Endothelial cell of umbilical vein (primary cell): ENCODE results near the gene FAM76B. TPM values are rescaled to one million over a fixed set of nuclear protein-coding genes. Genes with fewer than 3 reads are reported as not detected.

Source experiments
- BruUV-seq: library from RNA; stranded (reverse); fragments of 400-500 nt; replicated peaks from 2 replicates; lab custom pipeline; 2021; lab: Mats Ljungman, UMichigan
- CTCF ChIA-PET: fragments of 300-600, 350-600 bp; sonication (Branson Sonifier 250); formaldehyde crosslinking; loops from one replicate; lab custom pipeline; 2021; ENCODE audit warnings: antibody characterized with exemption, inconsistent platforms; lab: Charles Lee
- POLR2A ChIA-PET: fragments of 300-600, 350-600 bp; sonication (Branson Sonifier 250); formaldehyde crosslinking; loops from one replicate; lab custom pipeline; 2021; ENCODE audit warnings: antibody characterized with exemption, inconsistent platforms; lab: Charles Lee
- DNase-seq: peaks from one replicate; pipeline ENCODE4 v3.0.0-alpha.2; 2011; ENCODE audit warnings: low read depth, low spot score
- FAIRE-seq: peaks from 2 replicates; lab custom pipeline; 2011; peaks lifted over from hg19 to GRCh38; lab: Jason Lieb, UNC
- H2AFZ ChIP-seq: 2 replicates; pipeline ENCODE4 v1.6.0; 2012; ENCODE audit warnings: low read depth, low read length, control low read depth, inconsistent platforms
- H3K27ac ChIP-seq: 2 replicates; pipeline ENCODE4 v1.5.1; 2011; ENCODE audit warnings: low read depth, mild to moderate bottlenecking, control low read depth, low read length, moderate library complexity; ENCODE audit not compliant: insufficient read depth
- H3K27me3 ChIP-seq, 2 experiments: 2 replicates each; pipeline versions ENCODE4 v1.6.0 to v1.6.1; 2011; ENCODE audit warnings: low read length in 2 of 2, mixed read lengths in 1 of 2; ENCODE audit not compliant: control insufficient read depth in 2 of 2, insufficient read depth in 2 of 2
- H3K36me3 ChIP-seq, 2 experiments: 2 replicates in 1 of 2; 3 replicates in 1 of 2; pipeline ENCODE4 v1.5.1; 2011; ENCODE audit warnings: low read length in 2 of 2, mild to moderate bottlenecking in 1 of 2, moderate library complexity in 1 of 2; ENCODE audit not compliant: control insufficient read depth in 2 of 2, insufficient read depth in 2 of 2; ENCODE audit errors: extremely low read depth in 1 of 2
- H3K4me1 ChIP-seq: 3 replicates; pipeline ENCODE4 v1.5.1; 2011; ENCODE audit warnings: mild to moderate bottlenecking, low read length; ENCODE audit not compliant: control insufficient read depth, insufficient read depth; ENCODE audit errors: extremely low read depth
- H3K4me2 ChIP-seq: 2 replicates; pipeline ENCODE4 v1.6.1; 2011; ENCODE audit warnings: low read length, control low read depth, mixed read lengths; ENCODE audit not compliant: insufficient read depth
- H3K4me3 ChIP-seq, 3 experiments: fragments of 200-600 bp in 1 of 3; sonication (generic), shearing (Covaris generic) in 1 of 3; replicated peaks in 1 of 3; 2 replicates each; pipeline ENCODE4 v1.5.1; 2011 to 2016; ENCODE audit warnings: control low read depth in 3 of 3, low read length in 3 of 3, mild to moderate bottlenecking in 2 of 3, inconsistent platforms in 1 of 3, low read depth in 1 of 3, moderate library complexity in 1 of 3; ENCODE audit not compliant: insufficient read depth in 1 of 3
- H3K79me2 ChIP-seq: 2 replicates; pipeline ENCODE4 v1.6.0; 2012; ENCODE audit warnings: low read length, inconsistent platforms; ENCODE audit not compliant: control insufficient read depth, insufficient read depth
- H3K9ac ChIP-seq: replicated peaks from 2 replicates; pipeline ENCODE3; 2011; ENCODE audit warnings: low read length, control low read depth; ENCODE audit not compliant: insufficient read depth; ENCODE audit errors: extremely low read depth
- H3K9me1 ChIP-seq: replicated peaks from 3 replicates; pipeline ENCODE4 v1.6.0; 2011; ENCODE audit warnings: mild to moderate bottlenecking, low read length; ENCODE audit not compliant: control insufficient read depth, insufficient read depth; ENCODE audit errors: extremely low read depth
- H3K9me3 ChIP-seq: replicated peaks from 2 replicates; pipeline ENCODE4 v1.5.1; 2012; ENCODE audit warnings: low read length, inconsistent platforms; ENCODE audit not compliant: control insufficient read depth, insufficient read depth
- H4K20me1 ChIP-seq: replicated peaks from 2 replicates; pipeline ENCODE3; 2011; ENCODE audit warnings: mild to moderate bottlenecking, low read length; ENCODE audit not compliant: control insufficient read depth, insufficient read depth; ENCODE audit errors: extremely low read depth
- CTCF ChIP-seq, 2 donors: IDR thresholded peaks; 1 replicate in 1 of 2; 2 replicates in 1 of 2; pipeline ENCODE4 v1.5.1; 2011; ENCODE audit warnings: low read length in 2 of 2, mild to moderate bottlenecking in 2 of 2, moderate library complexity in 2 of 2, control low read depth in 1 of 2, inconsistent platforms in 1 of 2, low read depth in 1 of 2; ENCODE audit not compliant: insufficient read depth in 1 of 2; ENCODE audit errors: extremely low read depth in 1 of 2
- EZH2 ChIP-seq: IDR thresholded peaks from 2 replicates; pipeline ENCODE4 v1.6.1; 2012; ENCODE audit warnings: borderline replicate concordance, low read depth, mild to moderate bottlenecking, moderate library complexity, low read length, inconsistent platforms; ENCODE audit not compliant: severe bottlenecking
- GATA2 ChIP-seq: IDR thresholded peaks from 2 replicates; pipeline ENCODE4 v1.7.0; 2011; ENCODE audit warnings: low read depth, mild to moderate bottlenecking, moderate library complexity, mixed read lengths, low read length; ENCODE audit not compliant: insufficient read length, insufficient read depth
- MAX ChIP-seq: IDR thresholded peaks from 2 replicates; pipeline ENCODE4 v1.6.1; 2011; ENCODE audit not compliant: insufficient read depth, insufficient read length
- MYC ChIP-seq: IDR thresholded peaks from one replicate; pipeline ENCODE4 v1.6.1; 2011; ENCODE audit warnings: mild to moderate bottlenecking, low read depth, low read length
- POLR2A ChIP-seq: IDR thresholded peaks from 2 replicates; pipeline ENCODE4 v1.6.1; 2012; ENCODE audit warnings: low read depth, mild to moderate bottlenecking, control low read depth, low read length
- POLR2AphosphoS5 ChIP-seq: IDR thresholded peaks from 2 replicates; pipeline ENCODE4 v1.6.1; 2012; ENCODE audit warnings: low read depth, mild to moderate bottlenecking, control low read depth, low read length, moderate library complexity; ENCODE audit not compliant: insufficient read depth
- dilution Hi-C: fragments of 300-500 bp; cut with MboI; formaldehyde crosslinking; loops from one replicate; pipeline ENCODE4 v1.15.0; 2019; ENCODE audit warnings: low sequenced_read_pairs; ENCODE audit not compliant: extremely low pct_ligation_motif_present
- intact Hi-C: fragments of 100-400 bp; cut with micrococcal nuclease; formaldehyde crosslinking; loops from one replicate; pipeline ENCODE4 v1.10.0; 2022
- polyA plus RNA-seq, 4 experiments: library from polyadenylated mRNA; depleted of rRNA in 3 of 4; stranded (reverse) in 3 of 4; unstranded in 1 of 4; fragments of >200 nt; gene quantifications; 2 replicates each; pipeline versions ENCODE4 v1.2.1 to v1.2.3, GENCODE V29; 2011 to 2012; ENCODE audit warnings: missing spikeins in 1 of 4
- total RNA-seq: library from RNA; stranded (reverse); gene quantifications from 2 replicates; pipeline ENCODE4 v1.2.3, GENCODE V29; 2021

The FAM76B gene
- total and polyA plus RNA-seq, 2 donors (not counting 3 experiments of a cell fraction or from before 2014, with no cell fraction given): 6.7 to 25.7 TPM

GRCh38 chr11:95788921-95789505, 569 bp downstream of the FAM76B start:
- Histone ChIP-seq H3K27ac (peak overlapping the region; percentile 90), H3K9me3 (no peaks in the 10 kb centered on the region), H2AFZ (peak overlapping the region; percentile 73), H3K4me1 (peaks cover 21% of the 10 kb centered on the region), H3K9me1 (no peaks in the 10 kb centered on the region), H3K27me3 (no peaks in the 10 kb centered on the region), H4K20me1 (no peaks in the 10 kb centered on the region), H3K9ac (peak overlapping the region; percentile 88), H3K4me2 (peak overlapping the region; percentile 90), H3K4me3 (peak overlapping the region; percentile 75 to 85 (median 84)), H3K79me2 (peaks cover 43% of the 10 kb centered on the region), H3K36me3 (peaks cover 4 to 7% of the 10 kb centered on the region in 2 experiments)
- DNase-seq: peak; percentile 59
- FAIRE-seq: no peak
- BruUV-seq: TSS peak; percentile 30
- intact Hi-C loops (loop anchor here (1.0 to 10.0 kb wide), 6 partner anchors 188 to 994 kb away; partner anchors contain the start of gene ENDOD1), dilution Hi-C loops (no loop called here)
- CTCF ChIA-PET: interaction anchor here (0.7 to 7.1 kb wide), 12 partner anchors 9 to 637 kb away, joined by 3 to 40 read pairs (median 6); partner anchors contain the start of genes CCDC82, JRKL and MAML2
- POLR2A ChIA-PET: interaction anchor here (0.5 to 1.3 kb wide), 3 partner anchors 11 to 636 kb away, joined by 3 read pairs; no protein-coding TSS in a partner anchor
- TF ChIP-seq POLR2AphosphoS5 (no peak), POLR2A (peak; percentile 85), MYC (no peak), GATA2 (no peak), EZH2 (no peak), MAX (no peak), CTCF (IDR thresholded peaks at IDR 0.05; ENCODE audit: extremely low read depth in 1 of 2, insufficient read depth in 1 of 2, low read depth in 1 of 2, low read length in 2 of 2) (peak; percentile 13 to 52)
